Adrenal gland (tissue), 5 donors: Measurements from ENCODE around the gene TMEM135.
"Not testable (repeated sequence)": the region's sequence is repeated elsewhere in the genome, so short reads cannot be mapped to it uniquely, and the experiment has no call there.

ENCODE experiments used
- POLR2A ChIP-seq, 2 donors: fragments of 450-650 bp; IDR thresholded peaks; one replicate each; pipeline ENCODE4 v1.6.1; 2017; ENCODE audit warnings: antibody characterized with exemption in 2 of 2, mild to moderate bottlenecking in 2 of 2, moderate library complexity in 1 of 2
- TF ChIP-seq, protein P1 (sequence below), 6 experiments: fragments of 450-650 bp in 4 of 6; fragments of 200-600 bp in 2 of 6; sonication (generic) in 1 of 6; IDR thresholded peaks; 1 replicate in 5 of 6; 2 replicates in 1 of 6; pipeline versions ENCODE4 v1.5.1 to v1.8.0; 2016 to 2021; ENCODE audit warnings: antibody characterized with exemption in 6 of 6, mild to moderate bottlenecking in 2 of 6, moderate library complexity in 1 of 6
- donor health status: DM: no; HTN: no; CAD: no.

- TF ChIP-seq POLR2A (IDR thresholded peaks at IDR 0.05): not testable (repeated sequence)
- TF ChIP-seq, protein P1, sequence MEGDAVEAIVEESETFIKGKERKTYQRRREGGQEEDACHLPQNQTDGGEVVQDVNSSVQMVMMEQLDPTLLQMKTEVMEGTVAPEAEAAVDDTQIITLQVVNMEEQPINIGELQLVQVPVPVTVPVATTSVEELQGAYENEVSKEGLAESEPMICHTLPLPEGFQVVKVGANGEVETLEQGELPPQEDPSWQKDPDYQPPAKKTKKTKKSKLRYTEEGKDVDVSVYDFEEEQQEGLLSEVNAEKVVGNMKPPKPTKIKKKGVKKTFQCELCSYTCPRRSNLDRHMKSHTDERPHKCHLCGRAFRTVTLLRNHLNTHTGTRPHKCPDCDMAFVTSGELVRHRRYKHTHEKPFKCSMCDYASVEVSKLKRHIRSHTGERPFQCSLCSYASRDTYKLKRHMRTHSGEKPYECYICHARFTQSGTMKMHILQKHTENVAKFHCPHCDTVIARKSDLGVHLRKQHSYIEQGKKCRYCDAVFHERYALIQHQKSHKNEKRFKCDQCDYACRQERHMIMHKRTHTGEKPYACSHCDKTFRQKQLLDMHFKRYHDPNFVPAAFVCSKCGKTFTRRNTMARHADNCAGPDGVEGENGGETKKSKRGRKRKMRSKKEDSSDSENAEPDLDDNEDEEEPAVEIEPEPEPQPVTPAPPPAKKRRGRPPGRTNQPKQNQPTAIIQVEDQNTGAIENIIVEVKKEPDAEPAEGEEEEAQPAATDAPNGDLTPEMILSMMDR (IDR thresholded peaks at IDR 0.05): not testable (repeated sequence)
These were observed 247.9 kb downstream of the TMEM135 start for GRCh38 chr11:87285674-87286073.
